Mesenchymal stem cell (in vitro differentiated cells and primary cell): ENCODE results near the gene LRP1.

Experiments
- DNase-seq: peaks from one replicate; pipeline ENCODE4 v3.0.0-alpha.2; 2013
- H2AFZ ChIP-seq: one replicate; pipeline ENCODE4 v1.6.1; 2013; ENCODE audit warnings: low read depth, mild to moderate bottlenecking, control low read depth, inconsistent platforms, low read length, moderate library complexity
- H2AK5ac ChIP-seq: 2 replicates; pipeline ENCODE4 v1.6.1; 2013; ENCODE audit warnings: low read length, moderate library complexity, mild to moderate bottlenecking, inconsistent platforms; ENCODE audit not compliant: severe bottlenecking
- H2BK120ac ChIP-seq: one replicate; pipeline ENCODE4 v1.6.1; 2013; ENCODE audit warnings: low read depth, mild to moderate bottlenecking, inconsistent platforms, low read length, moderate library complexity
- H2BK12ac ChIP-seq, 2 experiments: one replicate each; pipeline ENCODE4 v1.6.1; 2013; ENCODE audit warnings: inconsistent platforms in 2 of 2, low read length in 2 of 2, mild to moderate bottlenecking in 2 of 2, moderate library complexity in 2 of 2, control low read depth in 1 of 2
- H2BK15ac ChIP-seq: one replicate; pipeline ENCODE4 v1.6.1; 2013; ENCODE audit warnings: mild to moderate bottlenecking, low read depth, inconsistent platforms; ENCODE audit not compliant: poor library complexity, severe bottlenecking
- H2BK5ac ChIP-seq: 2 replicates; pipeline ENCODE4 v1.6.1; 2013; ENCODE audit warnings: low read depth, mild to moderate bottlenecking, low read length, control low read depth, inconsistent platforms; ENCODE audit not compliant: poor library complexity, severe bottlenecking
- H3K14ac ChIP-seq, 2 experiments: one replicate each; pipeline ENCODE4 v1.6.1; 2013; ENCODE audit warnings: inconsistent platforms in 2 of 2, low read length in 2 of 2, control low read depth in 1 of 2, mild to moderate bottlenecking in 1 of 2, moderate library complexity in 1 of 2
- H3K18ac ChIP-seq, 2 experiments: one replicate each; pipeline ENCODE4 v1.6.1; 2013; ENCODE audit warnings: inconsistent platforms in 2 of 2, low read length in 2 of 2, control low read depth in 1 of 2, low read depth in 1 of 2, mild to moderate bottlenecking in 1 of 2
- H3K23ac ChIP-seq, 2 experiments: one replicate each; pipeline ENCODE4 v1.6.1; 2013; ENCODE audit warnings: inconsistent platforms in 2 of 2, low read length in 2 of 2, mild to moderate bottlenecking in 2 of 2, moderate library complexity in 2 of 2, control low read depth in 1 of 2
- H3K27ac ChIP-seq: 2 replicates; pipeline ENCODE4 v1.5.1; 2013; ENCODE audit warnings: mild to moderate bottlenecking, moderate library complexity, low read length, control low read depth, inconsistent platforms; ENCODE audit not compliant: poor library complexity, severe bottlenecking
- H3K27me3 ChIP-seq, 2 experiments: 2 replicates each; pipeline versions ENCODE4 v1.6.1 to v1.7.0; 2013; ENCODE audit warnings: low read length in 2 of 2, mild to moderate bottlenecking in 2 of 2, moderate library complexity in 2 of 2, control low read depth in 1 of 2, inconsistent platforms in 1 of 2; ENCODE audit not compliant: control insufficient read depth in 1 of 2, insufficient read depth in 1 of 2
- H3K36me3 ChIP-seq, 2 experiments: 2 replicates each; pipeline versions ENCODE4 v1.6.1 to v1.7.0; 2013; ENCODE audit warnings: low read length in 2 of 2, control low read depth in 1 of 2, inconsistent platforms in 1 of 2, low read depth in 1 of 2, mild to moderate bottlenecking in 1 of 2; ENCODE audit not compliant: insufficient read depth in 2 of 2, control insufficient read depth in 1 of 2
- H3K4ac ChIP-seq, 2 experiments: one replicate each; pipeline ENCODE4 v1.6.1; 2013; ENCODE audit warnings: inconsistent platforms in 2 of 2, low read length in 2 of 2, mild to moderate bottlenecking in 2 of 2, moderate library complexity in 2 of 2, control low read depth in 1 of 2, low read depth in 1 of 2
- H3K4me1 ChIP-seq: 2 replicates; pipeline ENCODE4 v1.6.1; 2013; ENCODE audit warnings: low read depth, low read length, control low read depth; ENCODE audit not compliant: control insufficient read depth, insufficient read depth
- H3K4me2 ChIP-seq: 2 replicates; pipeline ENCODE4 v1.6.1; 2013; ENCODE audit warnings: low read length, mild to moderate bottlenecking, inconsistent platforms; ENCODE audit not compliant: poor library complexity, severe bottlenecking
- H3K4me3 ChIP-seq, 2 experiments: 2 replicates each; pipeline versions ENCODE4 v1.5.1 to v1.7.0; 2013; ENCODE audit warnings: low read length in 2 of 2, mild to moderate bottlenecking in 2 of 2, control low read depth in 1 of 2, low read depth in 1 of 2; ENCODE audit not compliant: insufficient read depth in 1 of 2
- H3K79me1 ChIP-seq: replicated peaks from 2 replicates; pipeline ENCODE4 v1.6.1; 2013; ENCODE audit warnings: mild to moderate bottlenecking, control low read depth, low read length, inconsistent platforms; ENCODE audit not compliant: poor library complexity, severe bottlenecking
- H3K9ac ChIP-seq: 2 replicates; pipeline ENCODE4 v1.7.0; 2013; ENCODE audit warnings: mild to moderate bottlenecking, low read length, moderate library complexity
- H3K9me3 ChIP-seq: 2 replicates; pipeline ENCODE4 v1.7.0; 2013; ENCODE audit warnings: mild to moderate bottlenecking, low read length; ENCODE audit not compliant: control insufficient read depth
- H4K8ac ChIP-seq: one replicate; pipeline ENCODE4 v1.6.1; 2013; ENCODE audit warnings: inconsistent platforms, mild to moderate bottlenecking, low read length, moderate library complexity
- H4K91ac ChIP-seq: one replicate; pipeline ENCODE4 v1.6.1; 2013; ENCODE audit warnings: mild to moderate bottlenecking, low read length, inconsistent platforms
- WGBS: methylation state at CpG from one replicate; pipeline ENCODE4 v1.1.7; 2013; ENCODE audit warnings: mixed read lengths; 5-methylcytosine and 5-hydroxymethylcytosine counted together

LRP1 gene

GRCh38 chr12:57215065-57215464, 86.8 kb downstream of the LRP1 start:
- no peak overlapping the region for H3K14ac ChIP-seq

GRCh38 chr12:57215668-57216013, 87.4 kb downstream of the LRP1 start:
- Histone ChIP-seq H3K18ac (no peak overlapping the region), H3K4me3 (peak overlapping the region in 1 of 2 experiments; percentile 62), H2BK15ac (no peak overlapping the region), H3K27ac (no peak overlapping the region), H3K79me1 (no peaks in the 10 kb centered on the region), H2BK5ac (no peak overlapping the region), H3K14ac (no peak overlapping the region), H3K4me2 (peak overlapping the region; percentile 76), H4K8ac (no peak overlapping the region), H3K9me3 (no peaks in the 10 kb centered on the region), H4K91ac (no peak overlapping the region), H3K23ac (no peak overlapping the region), H2BK120ac (no peak overlapping the region), H2AFZ (no peak overlapping the region), H3K4ac (no peak overlapping the region), H3K36me3 (peaks cover 32 to 34% of the 10 kb centered on the region in 2 experiments), H3K4me1 (peaks cover 40% of the 10 kb centered on the region), H2AK5ac (no peak overlapping the region), H2BK12ac (no peak overlapping the region), H3K27me3 (peaks cover 5 to 54% of the 10 kb centered on the region in 2 experiments), H3K9ac (peak overlapping the region; percentile 53)
- DNase-seq = peak; percentile 42
- WGBS = 48% methylated on average over 7 of the region's 7 CpGs

More at GRCh38 chr12:57215065-57215464, 86.8 kb downstream of the LRP1 start:
- H3K4me1 ChIP-seq = peaks cover 39% of the 10 kb centered on the region
- H2BK15ac ChIP-seq = no peak overlapping the region
- no peak overlapping the region for H2AK5ac ChIP-seq
- H3K79me1 ChIP-seq = no peaks in the 10 kb centered on the region
- H3K18ac ChIP-seq = no peak overlapping the region
- H2BK12ac ChIP-seq = no peak overlapping the region
- no peak overlapping the region for H4K91ac ChIP-seq
- H3K23ac ChIP-seq = no peak overlapping the region
- DNase-seq = no peak
- H3K4me2 ChIP-seq = no peak overlapping the region
- H3K27ac ChIP-seq = no peak overlapping the region
- no peak overlapping the region for H2BK120ac ChIP-seq
- WGBS = 60% methylated on average over 11 of the region's 11 CpGs
- H4K8ac ChIP-seq = no peak overlapping the region
- no peaks in the 10 kb centered on the region for H3K9me3 ChIP-seq
- H3K9ac ChIP-seq = peak overlapping the region; percentile 53
- H3K4ac ChIP-seq = no peak overlapping the region
- H3K4me3 ChIP-seq = no peak overlapping the region
- peaks cover 37 to 39% of the 10 kb centered on the region in 2 experiments for H3K36me3 ChIP-seq
- H3K27me3 ChIP-seq = peaks cover 3 to 50% of the 10 kb centered on the region in 2 experiments
- H2BK5ac ChIP-seq = no peak overlapping the region
- H2AFZ ChIP-seq = no peak overlapping the region

- no peaks in the 10 kb centered on the region for H3K79me1 ChIP-seq
- 1% methylated on average over 80 of the region's 102 CpGs for WGBS
Observed at GRCh38 chr12:57216014-57216911, 88.0 kb downstream of the LRP1 start, which contains the start of gene NXPH4. Gene NXPH4, plus strand, starts transcription at chr12:57216794. Its CDS starts 176 bp downstream, at chr12:57216970.

More at GRCh38 chr12:57216014-57216911, 88.0 kb downstream of the LRP1 start, which contains the start of gene NXPH4:
- H3K4me2 ChIP-seq = peak within 1 kb of the TSS; percentile 82
- peak within 1 kb of the TSS; percentile 55 for H4K8ac ChIP-seq
- peaks cover 25 to 27% of the 10 kb centered on the region in 2 experiments for H3K36me3 ChIP-seq
- no peak within 1 kb of the TSS for H3K14ac ChIP-seq
- H2BK12ac ChIP-seq = peak within 1 kb of the TSS in 1 of 2 experiments; percentile 1
- no peak within 1 kb of the TSS for H3K4ac ChIP-seq
- no peak within 1 kb of the TSS for H3K27ac ChIP-seq
- H4K91ac ChIP-seq = no peak within 1 kb of the TSS
- peak within 1 kb of the TSS; percentile 50 for H2BK15ac ChIP-seq
- H3K9ac ChIP-seq = peak within 1 kb of the TSS; percentile 59
- H2BK5ac ChIP-seq = no peak within 1 kb of the TSS
- H3K18ac ChIP-seq = peak within 1 kb of the TSS in 1 of 2 experiments; percentile 73
- H3K4me3 ChIP-seq = peak within 1 kb of the TSS; percentile 46 to 75
- peaks cover 38% of the 10 kb centered on the region for H3K4me1 ChIP-seq
- peaks cover 11 to 60% of the 10 kb centered on the region in 2 experiments for H3K27me3 ChIP-seq
- peak within 1 kb of the TSS; percentile 15 for H2AFZ ChIP-seq
- no peak for DNase-seq
- H2AK5ac ChIP-seq = no peak within 1 kb of the TSS
- peak within 1 kb of the TSS in 1 of 2 experiments; percentile 34 for H3K23ac ChIP-seq
- no peak within 1 kb of the TSS for H2BK120ac ChIP-seq
- H3K9me3 ChIP-seq = no peaks in the 10 kb centered on the region
